ENCODE results near the gene NENF. TPM values are rescaled to one million over a fixed set of nuclear protein-coding genes. Genes with fewer than 3 reads are reported as not detected.
"Not testable (repeated sequence)": the region's sequence is repeated elsewhere in the genome, so short reads cannot be mapped to it uniquely, and the experiment has no call there.

The NENF gene
- total and polyA plus RNA-seq, 10 of the 15 experiments (the other 5 are each of a cell fraction or from before 2014, with no cell fraction given) = 5.1 to 83.4 (median 42.7) TPM

DNA sequence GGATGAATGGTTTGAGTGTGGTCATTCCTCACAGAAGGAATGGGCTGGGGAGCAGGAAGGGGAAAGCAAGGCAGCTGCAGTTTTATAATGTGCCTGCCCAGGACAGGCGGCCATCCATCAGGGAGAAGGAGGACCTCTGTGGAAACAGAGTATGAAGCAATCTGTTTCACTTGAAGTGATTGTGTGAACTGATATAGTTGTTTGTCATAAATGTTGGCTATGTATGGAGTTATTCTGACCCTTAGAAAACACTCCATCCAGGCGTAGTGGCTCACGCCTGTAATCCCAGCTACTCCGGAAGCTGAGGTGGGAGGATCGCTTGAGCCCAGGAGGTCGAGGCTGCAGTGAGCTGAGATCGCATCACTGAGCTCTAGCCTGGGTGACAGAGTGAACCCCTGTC is 46.5 kb downstream of the NENF start:
- Histone ChIP-seq H2AFZ (ENCODE audit: control insufficient read depth, low read depth, low read length) (no peak overlapping the region), H3K9me3 (replicated peaks; ENCODE audit: control insufficient read depth, insufficient read depth, low read length) (no peaks in the 10 kb centered on the region), H3K4me1 (ENCODE audit: control insufficient read depth, insufficient read depth, low read length) (peaks cover 6% of the 10 kb centered on the region; the same call in 1 of the 2 replicates), H3K27me3 (replicated peaks in 1 of 2; ENCODE audit: control insufficient read depth in 2 of 2, insufficient read depth in 2 of 2, low read length in 1 of 2) (no peaks in the 10 kb centered on the region), H3K36me3 (ENCODE audit: control insufficient read depth in 2 of 2, insufficient read depth in 2 of 2, low read length in 1 of 2) (no peaks in the 10 kb centered on the region), H3K9ac (ENCODE audit: control insufficient read depth, insufficient read depth, low read length) (no peak overlapping the region), H3K4me3 (no peak overlapping the region), H3K79me2 (ENCODE audit: control insufficient read depth, insufficient read depth, low read length) (no peaks in the 10 kb centered on the region), H4K20me1 (ENCODE audit: control insufficient read depth, insufficient read depth) (no peaks in the 10 kb centered on the region), H3K4me2 (ENCODE audit: control insufficient read depth, insufficient read depth) (no peak overlapping the region), H3K27ac (ENCODE audit: control insufficient read depth, insufficient read depth) (no peak overlapping the region)
- ATAC-seq = no peak
- DNase-seq (ENCODE audit: low read depth, low spot score) = no peak
- no TSS peak for BruUV-seq (replicated peaks)
- intact Hi-C loops (cut with micrococcal nuclease; ENCODE audit: unreplicated experiment) (loop anchor here (5.0 to 10.0 kb wide), 3 partner anchors 88 to 518 kb away; no protein-coding TSS in a partner anchor), in situ Hi-C loops (cut with MboI) (no loop called here)
- TF ChIP-seq SMARCA5 (IDR thresholded peaks at IDR 0.05) = no peak
- no peak for TF ChIP-seq NR2F1 (conservative IDR thresholded peaks at IDR 0.05)
- TF ChIP-seq BMI1 (IDR thresholded peaks at IDR 0.05; ENCODE audit: borderline replicate concordance) = no peak
- no peak for TF ChIP-seq ZNF622 (IDR thresholded peaks at IDR 0.05)
- TF ChIP-seq BACH1 (IDR thresholded peaks at IDR 0.05; ENCODE audit: borderline replicate concordance) = no peak
- FAIRE-seq = no peak
- 74% methylated on average over 7 of the region's 7 CpGs for WGBS (ENCODE audit: insufficient coverage, insufficient replicate concordance, low lambda C conversion rate, missing lambda C conversion rate)
- ChIA-PET RAD21 (ENCODE audit: unreplicated experiment) (interaction anchor here (0.9 to 5.8 kb wide), 14 partner anchors 10 to 302 kb away, joined by 3 to 66 read pairs (median 4); no protein-coding TSS in a partner anchor), SMC1A (ENCODE audit: uncharacterized antibody, unreplicated experiment) (interaction anchor here (1.0 to 5.8 kb wide), 17 partner anchors 11 to 336 kb away, joined by 3 to 63 read pairs (median 15); partner anchors contain the start of gene ATF3), POLR2A (interaction anchor here (0.5 to 1.9 kb wide), 3 partner anchors 109 to 353 kb away, joined by 3 to 11 read pairs (median 4); no protein-coding TSS in a partner anchor), CTCF (interaction anchor here (0.6 to 6.3 kb wide), 16 partner anchors 22 to 517 kb away, joined by 3 to 84 read pairs (median 23); partner anchors contain the start of genes ATF3 and BATF3)

DNA sequence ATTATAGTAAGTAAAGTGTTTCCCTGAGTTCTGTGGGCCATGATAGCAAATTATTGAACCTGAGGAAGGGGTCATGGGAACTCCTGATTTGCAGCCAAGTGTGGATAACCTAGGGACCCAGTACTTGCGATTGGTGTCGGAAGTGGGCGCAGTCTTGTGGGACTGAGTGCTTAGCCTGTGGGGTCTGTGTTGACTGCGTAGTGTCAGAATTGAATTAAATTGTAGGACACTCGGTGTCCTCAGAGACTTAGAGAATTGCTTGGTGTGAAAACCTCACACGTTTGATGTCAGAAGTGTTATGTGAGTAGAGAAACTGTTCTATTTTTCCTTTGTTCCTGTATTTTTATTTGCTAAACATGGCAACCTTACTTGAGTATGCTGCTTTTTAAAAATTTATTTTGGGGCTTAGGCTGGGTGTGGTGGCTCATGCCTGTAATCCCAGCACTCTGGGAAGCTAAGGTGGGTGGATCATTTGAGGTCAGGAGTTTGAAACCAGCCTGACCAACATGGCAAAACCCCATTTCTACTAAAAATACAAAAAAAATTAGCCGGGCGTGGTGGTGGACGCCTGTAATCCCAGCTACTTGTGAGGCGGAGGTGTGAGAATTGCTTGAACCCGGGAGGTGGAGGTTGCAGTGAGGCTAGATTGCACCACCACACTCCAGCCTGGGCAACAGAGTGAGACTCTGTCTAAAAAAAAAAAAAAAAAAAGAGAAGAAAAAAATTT is 48.2 kb downstream of the NENF start:
- H3K9me3 ChIP-seq (replicated peaks; ENCODE audit: control insufficient read depth, insufficient read depth, low read length); DNase-seq (ENCODE audit: low read depth, low spot score); BruUV-seq (replicated peaks); H3K9ac ChIP-seq (ENCODE audit: control insufficient read depth, insufficient read depth, low read length); H3K4me3 ChIP-seq; H4K20me1 ChIP-seq (ENCODE audit: control insufficient read depth, insufficient read depth); ATAC-seq; FAIRE-seq; H2AFZ ChIP-seq (ENCODE audit: control insufficient read depth, low read depth, low read length); H3K27me3 ChIP-seq (replicated peaks in 1 of 2; ENCODE audit: control insufficient read depth in 2 of 2, insufficient read depth in 2 of 2, low read length in 1 of 2); H3K4me1 ChIP-seq (ENCODE audit: control insufficient read depth, insufficient read depth, low read length); H3K36me3 ChIP-seq (ENCODE audit: control insufficient read depth in 2 of 2, insufficient read depth in 2 of 2, low read length in 1 of 2); in situ Hi-C loops (cut with MboI); H3K79me2 ChIP-seq (ENCODE audit: control insufficient read depth, insufficient read depth, low read length); H3K4me2 ChIP-seq (ENCODE audit: control insufficient read depth, insufficient read depth); intact Hi-C loops (cut with micrococcal nuclease; ENCODE audit: unreplicated experiment); H3K27ac ChIP-seq (ENCODE audit: control insufficient read depth, insufficient read depth): not testable (repeated sequence)
- SMC1A ChIA-PET (ENCODE audit: uncharacterized antibody, unreplicated experiment) = interaction anchor here (0.7 to 5.8 kb wide), 11 partner anchors 10 to 1822 kb away, joined by 3 to 63 read pairs (median 4); no protein-coding TSS in a partner anchor
- RAD21 ChIA-PET (ENCODE audit: unreplicated experiment) = interaction anchor here (0.7 to 5.8 kb wide), 11 partner anchors 11 to 281 kb away, joined by 3 to 66 read pairs (median 3); no protein-coding TSS in a partner anchor
- POLR2A ChIA-PET = interaction anchor here (0.6 to 1.9 kb wide), 5 partner anchors 9 to 1427 kb away, joined by 3 to 11 read pairs (median 4); no protein-coding TSS in a partner anchor
- TF ChIP-seq MEF2B (IDR thresholded peaks at IDR 0.05; ENCODE audit: partially characterized antibody, poor library complexity, severe bottlenecking) (peak; percentile 30), CTCF (IDR thresholded peaks at IDR 0.05 in 2 of 3, conservative IDR thresholded peaks at IDR 0.05 in 1 of 3; ENCODE audit: control insufficient read depth in 2 of 3, extremely low read depth in 1 of 3, insufficient read depth in 1 of 3, low read depth in 3 of 3, low read length in 3 of 3) (peak in 1 of 3 experiments; percentile 7; a peak in 1 of 6 replicates), MTA2 (IDR thresholded peaks at IDR 0.05; ENCODE audit: low read depth) (peak; percentile 25; the same call in 1 of the 2 replicates), IKZF2 (IDR thresholded peaks at IDR 0.05) (peak; percentile 38 to 40; a peak in 1 of 4 replicates)
- WGBS (ENCODE audit: insufficient coverage, insufficient replicate concordance, low lambda C conversion rate, missing lambda C conversion rate) = 67% methylated on average over 11 of the region's 11 CpGs
- CTCF ChIA-PET = interaction anchor here (0.7 to 6.3 kb wide), 20 partner anchors 8 to 514 kb away, joined by 3 to 82 read pairs (median 4); no protein-coding TSS in a partner anchor

Data from GM12878 (cell line).